GM12874 (cell line): Measurements from ENCODE around the gene NCOR1.

Source experiments
- CTCF ChIP-seq: IDR thresholded peaks from 2 replicates; pipeline ENCODE4 v1.5.1; 2011; ENCODE audit warnings: low read depth, mild to moderate bottlenecking, control low read depth, low read length, moderate library complexity; ENCODE audit not compliant: insufficient read depth

NCOR1 gene

GRCh38 chr17:16251556-16251955 lies 36.2 kb upstream of the NCOR1 start:
- no peak for TF ChIP-seq CTCF

GRCh38 chr17:16251043-16251442 lies 35.7 kb upstream of the NCOR1 start:
- no peak for TF ChIP-seq CTCF

GRCh38 chr17:16250635-16251034 lies 35.3 kb upstream of the NCOR1 start:
- TF ChIP-seq CTCF: no peak

DNA sequence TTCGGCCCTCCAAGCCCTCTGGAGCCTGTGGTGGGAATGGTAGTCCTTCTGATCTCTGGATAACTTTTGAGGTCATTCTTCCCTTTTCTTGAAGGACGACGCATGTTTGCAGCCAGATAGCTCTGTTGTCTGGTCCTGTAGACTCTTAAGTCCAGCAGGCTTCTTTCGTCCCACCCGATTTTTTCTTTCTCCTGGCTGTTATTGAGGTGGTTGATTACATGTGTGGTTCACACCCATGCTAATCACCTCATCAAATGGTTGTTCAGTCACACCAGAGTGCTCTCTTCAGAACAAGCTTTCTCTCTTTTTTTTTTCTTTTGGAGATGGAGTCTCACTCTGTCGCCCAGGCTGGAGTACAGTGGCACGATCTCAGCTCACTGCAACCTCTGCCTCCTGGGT lies 32.3 kb upstream of the NCOR1 start:
- no peak for TF ChIP-seq CTCF

- no peak for TF ChIP-seq CTCF
Observed at GRCh38 chr17:16243801-16244567, 28.6 kb upstream of the NCOR1 start.

GRCh38 chr17:16243385-16243784 lies 28.1 kb upstream of the NCOR1 start:
- TF ChIP-seq CTCF: no peak

- no peak for TF ChIP-seq CTCF
Observed at GRCh38 chr17:16241906-16242399, 26.6 kb upstream of the NCOR1 start.
